K562 (cell line): Measurements from ENCODE around the gene ANKRD13B. TPM values are rescaled to one million over a fixed set of nuclear protein-coding genes. Genes with fewer than 3 reads are reported as not detected.

Source experiments
- MBD2 ChIP-seq: sonication (generic); IDR thresholded peaks from 2 replicates; pipeline ENCODE4 v1.6.1; 2016; ENCODE audit warnings: low read depth, borderline replicate concordance
- SPI1 ChIP-seq: IDR thresholded peaks from 2 replicates; pipeline ENCODE4 v1.6.1; 2011; ENCODE audit warnings: low read depth, low read length, control low read depth, borderline replicate concordance
- ZKSCAN1 ChIP-seq: fragments of 150-350 bp; IDR thresholded peaks from 2 replicates; pipeline ENCODE4 v1.6.1; 2016; ENCODE audit warnings: low read depth, low read length
- polyA plus RNA-seq, 8 experiments: library from polyadenylated mRNA; depleted of rRNA in 4 of 8; stranded (reverse) in 5 of 8; unstranded in 3 of 8; fragments of >200 nt; fragmentation: Nextera tagmentation in 2 of 8; fragmentation: Illumina TruSeq in 1 of 8; extraction: Ambion mirVana in 2 of 8; extraction: Trizol in 1 of 8; gene quantifications; 2 replicates each; pipeline versions ENCODE4 v1.2.1 to v1.2.3, GENCODE V29; 2011 to 2014; ENCODE audit warnings: inconsistent platforms in 1 of 8, missing spikeins in 1 of 8
- total RNA-seq, 7 experiments: library from RNA; depleted of rRNA in 6 of 7; stranded (reverse); fragments of >200 nt in 6 of 7; fragmentation: Illumina TruSeq in 2 of 7; extraction: Trizol in 2 of 7; gene quantifications; 2 replicates each; pipeline versions ENCODE4 v1.2.1 to v1.2.3, GENCODE V29; 2011 to 2021; ENCODE audit warnings: low replicate concordance in 1 of 7
- TF ChIP-seq, protein P1 (sequence below): fragments of 450-650 bp; IDR thresholded peaks from 2 replicates; pipeline ENCODE4 v1.6.1; 2016; ENCODE audit warnings: mild to moderate bottlenecking, moderate library complexity
- TF ChIP-seq, protein P2 (sequence below): fragments of 450-650 bp; formaldehyde crosslinking; IDR thresholded peaks from 2 replicates; pipeline ENCODE4 v1.4.0; 2020; ENCODE audit warnings: mild to moderate bottlenecking, mixed read lengths
- TF ChIP-seq, protein P3 (sequence below): sonication (generic); formaldehyde crosslinking; IDR thresholded peaks from 2 replicates; pipeline ENCODE4 v1.8.1; 2022; ENCODE audit warnings: missing genetic modification reagents

ANKRD13B gene
- total and polyA plus RNA-seq, 9 of the 15 experiments (the other 6 are each of a cell fraction or from before 2014, with no cell fraction given) = 0.15 to 28.1 (median 4.6) TPM

DNA sequence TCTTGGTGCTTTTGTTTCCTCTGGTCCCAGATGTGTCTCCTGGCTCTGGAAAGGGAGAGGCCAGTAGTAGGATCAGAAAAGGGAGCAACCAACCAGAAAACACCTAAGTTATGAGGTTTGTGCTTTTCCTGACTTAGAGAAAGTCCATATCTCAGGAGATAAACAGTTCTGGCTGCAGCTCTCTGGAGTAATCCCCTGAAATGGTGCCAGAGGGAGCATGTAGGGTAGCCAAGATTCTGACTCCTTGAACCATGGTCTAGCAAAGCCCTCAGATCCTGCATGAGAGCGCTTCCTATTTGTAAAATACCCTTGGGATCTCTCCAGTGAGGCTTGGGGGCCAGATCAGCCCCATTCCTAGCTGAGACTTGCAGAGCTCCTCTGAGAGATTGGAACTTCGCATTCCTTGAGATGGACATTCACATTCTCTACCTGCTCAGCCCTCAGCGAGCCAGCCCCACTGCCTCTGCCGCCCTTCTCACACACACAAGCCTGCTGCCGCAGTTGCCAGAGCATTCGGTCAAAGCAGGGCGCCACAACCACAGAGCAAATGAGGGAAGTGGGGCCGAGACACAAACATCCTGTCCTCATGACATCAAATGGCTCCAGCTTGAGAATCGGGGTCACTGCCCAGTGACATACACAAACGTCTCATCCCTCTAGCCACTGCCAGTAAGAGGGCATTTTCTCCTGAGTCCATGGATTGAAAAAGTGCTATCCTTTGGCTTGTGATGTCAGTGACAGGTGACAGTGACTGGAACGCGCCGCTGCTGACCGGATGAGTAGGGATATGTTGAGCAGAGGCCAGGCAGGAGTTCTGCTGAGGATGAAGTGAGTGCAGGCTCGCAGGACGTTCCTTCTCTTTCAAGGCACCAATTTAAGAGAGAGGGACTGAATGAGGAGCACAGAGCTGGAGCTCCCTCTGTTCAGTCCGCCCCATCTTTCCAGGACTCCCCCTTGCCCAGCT lies 31.1 kb upstream of the ANKRD13B start (continued):
- TF ChIP-seq, protein P1, sequence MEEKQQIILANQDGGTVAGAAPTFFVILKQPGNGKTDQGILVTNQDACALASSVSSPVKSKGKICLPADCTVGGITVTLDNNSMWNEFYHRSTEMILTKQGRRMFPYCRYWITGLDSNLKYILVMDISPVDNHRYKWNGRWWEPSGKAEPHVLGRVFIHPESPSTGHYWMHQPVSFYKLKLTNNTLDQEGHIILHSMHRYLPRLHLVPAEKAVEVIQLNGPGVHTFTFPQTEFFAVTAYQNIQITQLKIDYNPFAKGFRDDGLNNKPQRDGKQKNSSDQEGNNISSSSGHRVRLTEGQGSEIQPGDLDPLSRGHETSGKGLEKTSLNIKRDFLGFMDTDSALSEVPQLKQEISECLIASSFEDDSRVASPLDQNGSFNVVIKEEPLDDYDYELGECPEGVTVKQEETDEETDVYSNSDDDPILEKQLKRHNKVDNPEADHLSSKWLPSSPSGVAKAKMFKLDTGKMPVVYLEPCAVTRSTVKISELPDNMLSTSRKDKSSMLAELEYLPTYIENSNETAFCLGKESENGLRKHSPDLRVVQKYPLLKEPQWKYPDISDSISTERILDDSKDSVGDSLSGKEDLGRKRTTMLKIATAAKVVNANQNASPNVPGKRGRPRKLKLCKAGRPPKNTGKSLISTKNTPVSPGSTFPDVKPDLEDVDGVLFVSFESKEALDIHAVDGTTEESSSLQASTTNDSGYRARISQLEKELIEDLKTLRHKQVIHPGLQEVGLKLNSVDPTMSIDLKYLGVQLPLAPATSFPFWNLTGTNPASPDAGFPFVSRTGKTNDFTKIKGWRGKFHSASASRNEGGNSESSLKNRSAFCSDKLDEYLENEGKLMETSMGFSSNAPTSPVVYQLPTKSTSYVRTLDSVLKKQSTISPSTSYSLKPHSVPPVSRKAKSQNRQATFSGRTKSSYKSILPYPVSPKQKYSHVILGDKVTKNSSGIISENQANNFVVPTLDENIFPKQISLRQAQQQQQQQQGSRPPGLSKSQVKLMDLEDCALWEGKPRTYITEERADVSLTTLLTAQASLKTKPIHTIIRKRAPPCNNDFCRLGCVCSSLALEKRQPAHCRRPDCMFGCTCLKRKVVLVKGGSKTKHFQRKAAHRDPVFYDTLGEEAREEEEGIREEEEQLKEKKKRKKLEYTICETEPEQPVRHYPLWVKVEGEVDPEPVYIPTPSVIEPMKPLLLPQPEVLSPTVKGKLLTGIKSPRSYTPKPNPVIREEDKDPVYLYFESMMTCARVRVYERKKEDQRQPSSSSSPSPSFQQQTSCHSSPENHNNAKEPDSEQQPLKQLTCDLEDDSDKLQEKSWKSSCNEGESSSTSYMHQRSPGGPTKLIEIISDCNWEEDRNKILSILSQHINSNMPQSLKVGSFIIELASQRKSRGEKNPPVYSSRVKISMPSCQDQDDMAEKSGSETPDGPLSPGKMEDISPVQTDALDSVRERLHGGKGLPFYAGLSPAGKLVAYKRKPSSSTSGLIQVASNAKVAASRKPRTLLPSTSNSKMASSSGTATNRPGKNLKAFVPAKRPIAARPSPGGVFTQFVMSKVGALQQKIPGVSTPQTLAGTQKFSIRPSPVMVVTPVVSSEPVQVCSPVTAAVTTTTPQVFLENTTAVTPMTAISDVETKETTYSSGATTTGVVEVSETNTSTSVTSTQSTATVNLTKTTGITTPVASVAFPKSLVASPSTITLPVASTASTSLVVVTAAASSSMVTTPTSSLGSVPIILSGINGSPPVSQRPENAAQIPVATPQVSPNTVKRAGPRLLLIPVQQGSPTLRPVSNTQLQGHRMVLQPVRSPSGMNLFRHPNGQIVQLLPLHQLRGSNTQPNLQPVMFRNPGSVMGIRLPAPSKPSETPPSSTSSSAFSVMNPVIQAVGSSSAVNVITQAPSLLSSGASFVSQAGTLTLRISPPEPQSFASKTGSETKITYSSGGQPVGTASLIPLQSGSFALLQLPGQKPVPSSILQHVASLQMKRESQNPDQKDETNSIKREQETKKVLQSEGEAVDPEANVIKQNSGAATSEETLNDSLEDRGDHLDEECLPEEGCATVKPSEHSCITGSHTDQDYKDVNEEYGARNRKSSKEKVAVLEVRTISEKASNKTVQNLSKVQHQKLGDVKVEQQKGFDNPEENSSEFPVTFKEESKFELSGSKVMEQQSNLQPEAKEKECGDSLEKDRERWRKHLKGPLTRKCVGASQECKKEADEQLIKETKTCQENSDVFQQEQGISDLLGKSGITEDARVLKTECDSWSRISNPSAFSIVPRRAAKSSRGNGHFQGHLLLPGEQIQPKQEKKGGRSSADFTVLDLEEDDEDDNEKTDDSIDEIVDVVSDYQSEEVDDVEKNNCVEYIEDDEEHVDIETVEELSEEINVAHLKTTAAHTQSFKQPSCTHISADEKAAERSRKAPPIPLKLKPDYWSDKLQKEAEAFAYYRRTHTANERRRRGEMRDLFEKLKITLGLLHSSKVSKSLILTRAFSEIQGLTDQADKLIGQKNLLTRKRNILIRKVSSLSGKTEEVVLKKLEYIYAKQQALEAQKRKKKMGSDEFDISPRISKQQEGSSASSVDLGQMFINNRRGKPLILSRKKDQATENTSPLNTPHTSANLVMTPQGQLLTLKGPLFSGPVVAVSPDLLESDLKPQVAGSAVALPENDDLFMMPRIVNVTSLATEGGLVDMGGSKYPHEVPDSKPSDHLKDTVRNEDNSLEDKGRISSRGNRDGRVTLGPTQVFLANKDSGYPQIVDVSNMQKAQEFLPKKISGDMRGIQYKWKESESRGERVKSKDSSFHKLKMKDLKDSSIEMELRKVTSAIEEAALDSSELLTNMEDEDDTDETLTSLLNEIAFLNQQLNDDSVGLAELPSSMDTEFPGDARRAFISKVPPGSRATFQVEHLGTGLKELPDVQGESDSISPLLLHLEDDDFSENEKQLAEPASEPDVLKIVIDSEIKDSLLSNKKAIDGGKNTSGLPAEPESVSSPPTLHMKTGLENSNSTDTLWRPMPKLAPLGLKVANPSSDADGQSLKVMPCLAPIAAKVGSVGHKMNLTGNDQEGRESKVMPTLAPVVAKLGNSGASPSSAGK = no peak
- no peak for TF ChIP-seq SPI1
- no peak for TF ChIP-seq ZKSCAN1
- TF ChIP-seq, protein P2, sequence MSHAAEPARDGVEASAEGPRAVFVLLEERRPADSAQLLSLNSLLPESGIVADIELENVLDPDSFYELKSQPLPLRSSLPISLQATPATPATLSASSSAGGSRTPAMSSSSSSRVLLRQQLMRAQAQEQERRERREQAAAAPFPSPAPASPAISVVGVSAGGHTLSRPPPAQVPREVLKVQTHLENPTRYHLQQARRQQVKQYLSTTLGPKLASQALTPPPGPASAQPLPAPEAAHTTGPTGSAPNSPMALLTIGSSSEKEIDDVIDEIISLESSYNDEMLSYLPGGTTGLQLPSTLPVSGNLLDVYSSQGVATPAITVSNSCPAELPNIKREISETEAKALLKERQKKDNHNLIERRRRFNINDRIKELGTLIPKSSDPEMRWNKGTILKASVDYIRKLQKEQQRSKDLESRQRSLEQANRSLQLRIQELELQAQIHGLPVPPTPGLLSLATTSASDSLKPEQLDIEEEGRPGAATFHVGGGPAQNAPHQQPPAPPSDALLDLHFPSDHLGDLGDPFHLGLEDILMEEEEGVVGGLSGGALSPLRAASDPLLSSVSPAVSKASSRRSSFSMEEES (CRISPR knock-in tag) = no peak
- no peak for TF ChIP-seq MBD2
- TF ChIP-seq, protein P3, sequence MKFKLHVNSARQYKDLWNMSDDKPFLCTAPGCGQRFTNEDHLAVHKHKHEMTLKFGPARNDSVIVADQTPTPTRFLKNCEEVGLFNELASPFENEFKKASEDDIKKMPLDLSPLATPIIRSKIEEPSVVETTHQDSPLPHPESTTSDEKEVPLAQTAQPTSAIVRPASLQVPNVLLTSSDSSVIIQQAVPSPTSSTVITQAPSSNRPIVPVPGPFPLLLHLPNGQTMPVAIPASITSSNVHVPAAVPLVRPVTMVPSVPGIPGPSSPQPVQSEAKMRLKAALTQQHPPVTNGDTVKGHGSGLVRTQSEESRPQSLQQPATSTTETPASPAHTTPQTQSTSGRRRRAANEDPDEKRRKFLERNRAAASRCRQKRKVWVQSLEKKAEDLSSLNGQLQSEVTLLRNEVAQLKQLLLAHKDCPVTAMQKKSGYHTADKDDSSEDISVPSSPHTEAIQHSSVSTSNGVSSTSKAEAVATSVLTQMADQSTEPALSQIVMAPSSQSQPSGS (CRISPR knock-in tag) = no peak
